Omental fat pad (tissue), 4 donors: Measurements from ENCODE around the gene FGFR4. TPM values are rescaled to one million over a fixed set of nuclear protein-coding genes. Genes with fewer than 3 reads are reported as not detected.
"Not testable (repeated sequence)": the region's sequence is repeated elsewhere in the genome, so short reads cannot be mapped to it uniquely, and the experiment has no call there.

ENCODE experiments used
- ATAC-seq: fragments of 150-250 bp; one replicate; pipeline ENCODE4 v1.9.1; 2016; ENCODE audit warnings: mild to moderate bottlenecking, moderate library complexity; ENCODE audit not compliant: low FRiP score
- DNase-seq: peaks from one replicate; pipeline ENCODE4 v3.0.0-alpha.2; 2019; ENCODE audit warnings: low spot score
- total RNA-seq, 4 donors: library from RNA; depleted of rRNA; stranded (reverse); fragments of >200 nt; gene quantifications; one replicate each; pipeline ENCODE4 v1.1.0, GENCODE V29; 2016
- TF ChIP-seq, protein P1 (sequence below), 3 donors: fragments of 450-650 bp; IDR thresholded peaks; one replicate each; pipeline ENCODE4 v1.5.1; 2016 to 2017; ENCODE audit warnings: antibody characterized with exemption in 3 of 3, mild to moderate bottlenecking in 3 of 3, moderate library complexity in 2 of 3

Gene FGFR4
- total RNA-seq, 4 donors from 2014 or later = 1.4 to 3.9 (median 2.7) TPM; not detected in 1

DNA sequence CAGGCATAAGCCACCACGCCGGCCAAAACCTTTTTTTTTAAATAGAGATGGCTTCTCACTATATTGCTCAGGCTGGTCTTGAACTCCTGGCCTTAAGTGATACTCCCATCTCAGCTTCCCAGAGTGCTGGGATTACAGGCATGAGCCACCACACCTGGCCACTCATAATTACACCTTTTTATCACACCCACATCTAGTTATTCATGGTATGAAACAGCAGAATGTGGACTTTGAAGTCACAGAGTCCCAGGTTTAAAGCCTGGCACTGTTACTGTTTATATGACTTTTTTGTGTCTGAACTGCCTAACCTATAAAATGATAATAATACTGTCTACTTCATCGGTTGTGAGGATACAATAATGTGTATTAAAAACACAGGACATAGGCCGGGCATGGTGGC lies 41.1 kb upstream of the FGFR4 start:
- no peak for DNase-seq
- no peak for ATAC-seq
- TF ChIP-seq, protein P1, sequence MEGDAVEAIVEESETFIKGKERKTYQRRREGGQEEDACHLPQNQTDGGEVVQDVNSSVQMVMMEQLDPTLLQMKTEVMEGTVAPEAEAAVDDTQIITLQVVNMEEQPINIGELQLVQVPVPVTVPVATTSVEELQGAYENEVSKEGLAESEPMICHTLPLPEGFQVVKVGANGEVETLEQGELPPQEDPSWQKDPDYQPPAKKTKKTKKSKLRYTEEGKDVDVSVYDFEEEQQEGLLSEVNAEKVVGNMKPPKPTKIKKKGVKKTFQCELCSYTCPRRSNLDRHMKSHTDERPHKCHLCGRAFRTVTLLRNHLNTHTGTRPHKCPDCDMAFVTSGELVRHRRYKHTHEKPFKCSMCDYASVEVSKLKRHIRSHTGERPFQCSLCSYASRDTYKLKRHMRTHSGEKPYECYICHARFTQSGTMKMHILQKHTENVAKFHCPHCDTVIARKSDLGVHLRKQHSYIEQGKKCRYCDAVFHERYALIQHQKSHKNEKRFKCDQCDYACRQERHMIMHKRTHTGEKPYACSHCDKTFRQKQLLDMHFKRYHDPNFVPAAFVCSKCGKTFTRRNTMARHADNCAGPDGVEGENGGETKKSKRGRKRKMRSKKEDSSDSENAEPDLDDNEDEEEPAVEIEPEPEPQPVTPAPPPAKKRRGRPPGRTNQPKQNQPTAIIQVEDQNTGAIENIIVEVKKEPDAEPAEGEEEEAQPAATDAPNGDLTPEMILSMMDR (IDR thresholded peaks at IDR 0.05) = no peak

DNA sequence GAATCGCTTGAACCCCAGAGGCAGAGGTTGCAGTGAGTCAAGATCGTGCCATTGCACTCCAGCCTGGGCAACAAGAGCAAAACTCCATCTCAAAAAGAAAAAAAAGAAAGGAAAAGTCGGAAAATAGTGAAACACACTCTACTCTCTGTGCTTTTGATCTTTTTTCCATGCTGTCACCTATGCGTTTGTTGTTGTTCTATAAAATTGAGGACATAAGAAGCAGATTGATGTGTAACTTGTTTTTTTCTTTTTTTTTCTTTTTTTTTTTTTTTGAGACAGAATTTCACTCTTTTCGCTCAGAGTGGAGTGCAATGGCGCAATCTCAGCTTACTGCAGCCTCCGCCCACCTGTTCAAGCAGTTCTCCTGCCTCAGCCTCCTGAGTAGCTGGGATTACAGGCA lies 38.2 kb upstream of the FGFR4 start:
- DNase-seq, ATAC-seq: not testable (repeated sequence)

DNA sequence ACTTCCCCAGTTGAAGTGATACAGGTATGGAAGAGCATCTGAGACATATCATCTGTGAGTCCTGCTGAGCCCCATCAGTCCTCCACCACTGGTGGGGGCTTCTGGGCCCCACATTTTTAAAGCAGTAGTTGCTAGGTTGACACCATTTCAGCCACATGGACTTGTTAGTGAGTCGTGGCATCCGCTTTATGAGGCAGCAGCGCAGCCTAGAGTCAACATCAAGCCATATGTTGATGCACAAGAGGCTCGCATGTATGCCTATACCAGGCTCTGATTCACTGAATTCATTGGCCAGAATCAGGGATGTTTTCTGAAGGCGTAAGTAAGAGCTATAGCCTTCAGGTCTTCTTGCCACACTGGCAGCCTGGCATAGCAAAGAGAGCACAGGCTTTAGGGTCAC lies 37.4 kb upstream of the FGFR4 start:
- ATAC-seq (no peak), DNase-seq (no peak)
- TF ChIP-seq, protein P1 (IDR thresholded peaks at IDR 0.05) = no peak

DNA sequence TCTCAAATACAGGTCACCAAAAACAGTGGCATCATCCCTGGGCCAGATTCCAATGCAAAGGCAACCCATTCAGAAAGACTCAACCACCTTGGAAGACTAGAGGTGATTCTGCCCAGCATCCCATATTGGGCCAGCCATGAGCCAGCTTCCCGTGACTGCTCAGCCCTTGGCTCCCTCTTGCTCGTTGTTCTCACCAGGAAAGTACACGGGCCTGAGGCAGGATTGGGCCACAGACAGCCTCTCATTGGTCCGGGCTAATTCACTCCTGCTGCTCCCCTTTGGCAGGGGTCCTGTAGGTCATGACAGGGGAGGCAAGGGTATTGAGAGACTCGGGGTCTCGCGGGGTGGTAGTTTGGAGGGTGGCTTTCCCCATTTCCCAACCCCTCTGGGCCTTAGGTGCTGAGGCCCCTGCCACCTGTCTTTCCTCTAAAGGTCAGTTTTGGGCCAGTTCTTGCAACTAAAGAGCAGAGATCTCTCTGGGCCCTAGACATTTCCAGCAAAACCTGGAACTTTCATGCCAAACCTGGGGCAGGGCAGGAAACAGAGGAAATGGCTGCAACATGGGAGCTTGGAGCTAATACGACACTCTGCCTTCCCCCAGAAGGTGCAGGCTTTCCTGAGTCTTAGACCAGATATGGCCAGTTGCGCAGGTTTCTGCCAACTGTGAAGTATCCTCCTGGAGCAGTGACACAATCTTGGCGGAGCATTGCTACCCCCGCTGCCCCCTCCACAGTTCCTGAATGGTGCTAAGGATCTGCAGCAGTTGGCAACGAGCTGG lies 22.0 kb upstream of the FGFR4 start:
- no peak for ATAC-seq
- DNase-seq = no peak
- TF ChIP-seq, protein P1 (IDR thresholded peaks at IDR 0.05) = no peak

DNA sequence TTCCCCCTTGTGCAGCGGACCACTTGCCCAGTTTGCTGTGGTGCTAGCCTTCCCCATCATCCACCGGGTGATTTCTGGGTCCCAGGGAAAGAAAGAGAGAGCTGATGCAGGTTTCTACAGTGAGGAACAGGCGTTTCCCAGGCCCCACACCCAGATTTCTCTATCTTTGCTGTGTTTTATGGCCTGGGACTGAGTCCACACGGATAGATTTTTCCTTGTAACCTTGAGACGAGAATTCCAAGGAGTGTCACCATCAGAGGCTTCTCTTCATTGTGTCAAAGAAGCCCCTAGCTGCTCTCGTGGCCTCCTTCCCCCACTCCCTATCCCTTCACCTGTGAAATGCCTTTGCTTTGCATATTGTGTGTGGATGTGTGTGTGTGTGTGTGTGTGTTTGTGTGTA lies 21.2 kb upstream of the FGFR4 start:
- TF ChIP-seq, protein P1 (IDR thresholded peaks at IDR 0.05) = no peak
- ATAC-seq = no peak
- no peak for DNase-seq

DNA sequence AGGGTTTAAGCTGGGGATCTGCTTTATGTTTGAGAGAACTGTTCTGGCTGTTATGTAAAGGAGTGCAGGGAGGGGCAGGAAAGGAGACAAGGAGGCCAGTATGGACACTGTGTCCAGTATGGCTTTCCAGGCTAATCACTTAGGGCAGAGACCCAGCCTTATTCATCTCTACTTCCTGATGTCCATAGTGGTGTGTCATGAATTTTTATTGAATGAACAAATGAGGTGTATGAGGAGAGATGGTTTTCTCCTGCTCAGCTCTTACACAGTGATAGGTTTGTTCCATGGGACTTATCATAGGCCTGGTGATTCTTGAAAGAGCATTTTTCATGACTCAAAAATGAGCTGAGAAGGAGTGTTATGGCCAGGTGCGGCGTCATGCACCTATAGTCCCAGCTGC lies 20.5 kb upstream of the FGFR4 start:
- TF ChIP-seq, protein P1 (IDR thresholded peaks at IDR 0.05) = no peak
- DNase-seq (no peak), ATAC-seq (no peak)

DNA sequence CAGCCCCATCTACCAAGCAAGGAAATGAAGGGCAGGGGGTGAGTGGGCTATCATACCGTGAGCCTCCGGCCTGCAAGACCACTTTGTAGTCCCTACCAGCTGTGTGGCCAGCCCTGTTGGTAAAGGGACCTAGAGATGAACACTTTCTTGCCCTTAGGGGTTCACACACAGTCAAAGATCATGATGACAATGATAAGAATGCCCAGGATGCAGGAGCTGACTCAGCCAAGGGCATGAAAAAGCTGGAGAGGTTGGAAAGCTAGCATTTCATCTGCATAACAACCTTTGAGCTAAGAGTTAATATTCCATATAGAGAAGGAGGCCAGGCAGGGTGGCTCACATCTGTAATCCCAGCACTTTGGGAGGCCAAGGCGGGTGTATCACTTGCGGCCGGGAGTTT lies 19.2 kb upstream of the FGFR4 start:
- ATAC-seq (no peak), DNase-seq (no peak)
- TF ChIP-seq, protein P1 (IDR thresholded peaks at IDR 0.05) = no peak
